K562 (cell line): ENCODE results near the gene NSRP1. TPM values are rescaled to one million over a fixed set of nuclear protein-coding genes. Genes with fewer than 3 reads are reported as not detected.

Experiments
- CHD2 ChIP-seq: IDR thresholded peaks from 2 replicates; pipeline ENCODE4 v1.6.1; 2011; ENCODE audit warnings: low read depth, low read length
- EP300 ChIP-seq: IDR thresholded peaks from 2 replicates; pipeline ENCODE4 v1.6.1; 2012; ENCODE audit warnings: low read length, improper control_type of control experiment
- GABPB1 ChIP-seq: sonication (generic); formaldehyde crosslinking; IDR thresholded peaks from 2 replicates; pipeline ENCODE4 v1.8.0; 2022; ENCODE audit warnings: mild to moderate bottlenecking, missing genetic modification reagents
- HDAC1 ChIP-seq, 2 experiments: fragments of 450-650 bp; IDR thresholded peaks; 2 replicates each; pipeline ENCODE4 v1.6.1; 2016 to 2017; ENCODE audit warnings: inconsistent platforms in 1 of 2, mild to moderate bottlenecking in 1 of 2, moderate library complexity in 1 of 2
- HDAC6 ChIP-seq: IDR thresholded peaks from 2 replicates; pipeline ENCODE4 v1.6.1; 2012; ENCODE audit warnings: low read depth, mild to moderate bottlenecking, control low read depth, inconsistent platforms, low read length, moderate library complexity
- L3MBTL2 ChIP-seq: fragments of 450-650 bp; IDR thresholded peaks from 2 replicates; pipeline ENCODE4 v1.6.1; 2016; ENCODE audit warnings: mild to moderate bottlenecking, moderate library complexity
- MAZ ChIP-seq, 2 experiments: fragments of 450-650 bp in 1 of 2; sonication (generic) in 1 of 2; formaldehyde crosslinking; IDR thresholded peaks in 1 of 2; conservative IDR thresholded peaks in 1 of 2; 2 replicates each; pipeline versions ENCODE4 v1.4.0 to v1.5.0; 2020; ENCODE audit warnings: mild to moderate bottlenecking in 1 of 2, missing genetic modification reagents in 1 of 2
- POU5F1 ChIP-seq: fragments of 150-350 bp; IDR thresholded peaks from 2 replicates; pipeline ENCODE4 v1.6.1; 2014; ENCODE audit warnings: borderline replicate concordance, low read length, low read depth, mild to moderate bottlenecking; ENCODE audit not compliant: partially characterized antibody
- TBP ChIP-seq: optimal IDR thresholded peaks from 2 replicates; pipeline ENCODE3; 2011; ENCODE audit warnings: low read depth, low read length, improper control_type of control experiment
- TGIF2 ChIP-seq: sonication (generic); formaldehyde crosslinking; IDR thresholded peaks from 2 replicates; pipeline ENCODE4 v1.8.1; 2022; ENCODE audit warnings: mild to moderate bottlenecking, missing genetic modification reagents, moderate library complexity
- polyA plus RNA-seq, 8 experiments: library from polyadenylated mRNA; depleted of rRNA in 4 of 8; stranded (reverse) in 5 of 8; unstranded in 3 of 8; fragments of >200 nt; fragmentation: Nextera tagmentation in 2 of 8; fragmentation: Illumina TruSeq in 1 of 8; extraction: Ambion mirVana in 2 of 8; extraction: Trizol in 1 of 8; gene quantifications; 2 replicates each; pipeline versions ENCODE4 v1.2.1 to v1.2.3, GENCODE V29; 2011 to 2014; ENCODE audit warnings: inconsistent platforms in 1 of 8, missing spikeins in 1 of 8
- total RNA-seq, 7 experiments: library from RNA; depleted of rRNA in 6 of 7; stranded (reverse); fragments of >200 nt in 6 of 7; fragmentation: Illumina TruSeq in 2 of 7; extraction: Trizol in 2 of 7; gene quantifications; 2 replicates each; pipeline versions ENCODE4 v1.2.1 to v1.2.3, GENCODE V29; 2011 to 2021; ENCODE audit warnings: low replicate concordance in 1 of 7
- TF ChIP-seq, protein P1 (sequence below), 2 experiments: fragments of 450-650 bp; conservative IDR thresholded peaks; 2 replicates each; pipeline ENCODE4 v1.6.1; 2017; ENCODE audit warnings: mild to moderate bottlenecking in 2 of 2, moderate library complexity in 2 of 2
- TF ChIP-seq, protein P2 (sequence below): fragments of 450-650 bp; IDR thresholded peaks from 2 replicates; pipeline ENCODE4 v1.6.1; 2016; ENCODE audit warnings: low read depth
- TF ChIP-seq, protein P3 (sequence below): IDR thresholded peaks from 2 replicates; pipeline ENCODE4 v1.6.1; 2011; ENCODE audit not compliant: insufficient read length; ENCODE audit errors: extremely low read depth
- TF ChIP-seq, protein P4 (sequence below): fragments of 450-650 bp; formaldehyde crosslinking; IDR thresholded peaks from 2 replicates; pipeline ENCODE4 v1.4.0; 2020; ENCODE audit warnings: mild to moderate bottlenecking

The NSRP1 gene
- total and polyA plus RNA-seq, 9 of the 15 experiments (the other 6 are each of a cell fraction or from before 2014, with no cell fraction given) = 18.4 to 68.6 (median 32.7) TPM

DNA sequence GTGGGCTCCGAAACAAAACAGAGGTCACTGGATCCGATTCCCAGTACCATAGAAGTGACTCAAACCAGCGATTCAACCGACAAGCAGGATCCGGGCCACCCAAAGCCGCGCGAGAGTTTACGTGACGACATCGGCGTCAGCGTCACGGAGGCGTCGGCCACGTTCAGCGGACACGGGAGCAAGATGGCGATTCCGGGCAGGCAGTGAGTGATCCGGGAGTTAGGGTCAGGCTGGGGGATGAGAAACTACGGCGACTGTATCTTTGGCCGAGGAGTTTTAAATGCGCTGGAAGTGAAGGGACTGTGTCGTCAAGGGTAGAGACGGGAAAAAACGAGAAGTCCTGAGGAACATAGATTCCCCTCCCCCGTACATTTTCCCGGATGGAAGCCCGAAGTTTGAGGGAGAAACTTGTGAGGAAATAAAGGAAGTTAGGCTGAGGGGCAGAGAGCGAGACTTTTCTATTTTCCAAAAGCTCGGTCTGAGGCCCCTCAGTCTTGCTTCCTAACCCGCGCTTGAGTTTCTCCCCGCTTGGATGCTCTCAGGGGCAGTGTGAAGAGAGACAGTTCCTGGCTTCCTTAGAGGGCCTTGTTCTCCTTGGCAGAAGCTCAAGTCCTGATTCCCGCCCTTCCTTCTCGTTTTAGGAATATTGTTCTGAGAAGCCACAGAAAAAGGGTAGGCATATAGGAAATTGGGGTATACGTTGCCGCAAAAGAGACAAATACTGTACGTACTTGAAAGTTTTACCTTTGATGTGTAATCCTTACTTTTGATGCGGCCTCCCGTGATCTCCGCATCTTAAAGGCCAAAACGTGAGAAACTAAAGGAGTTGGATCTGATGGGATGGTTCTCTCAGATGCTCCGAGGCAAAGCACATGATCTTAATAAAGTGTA, at the start of gene NSRP1 (continued):
- TF ChIP-seq, protein P1, sequence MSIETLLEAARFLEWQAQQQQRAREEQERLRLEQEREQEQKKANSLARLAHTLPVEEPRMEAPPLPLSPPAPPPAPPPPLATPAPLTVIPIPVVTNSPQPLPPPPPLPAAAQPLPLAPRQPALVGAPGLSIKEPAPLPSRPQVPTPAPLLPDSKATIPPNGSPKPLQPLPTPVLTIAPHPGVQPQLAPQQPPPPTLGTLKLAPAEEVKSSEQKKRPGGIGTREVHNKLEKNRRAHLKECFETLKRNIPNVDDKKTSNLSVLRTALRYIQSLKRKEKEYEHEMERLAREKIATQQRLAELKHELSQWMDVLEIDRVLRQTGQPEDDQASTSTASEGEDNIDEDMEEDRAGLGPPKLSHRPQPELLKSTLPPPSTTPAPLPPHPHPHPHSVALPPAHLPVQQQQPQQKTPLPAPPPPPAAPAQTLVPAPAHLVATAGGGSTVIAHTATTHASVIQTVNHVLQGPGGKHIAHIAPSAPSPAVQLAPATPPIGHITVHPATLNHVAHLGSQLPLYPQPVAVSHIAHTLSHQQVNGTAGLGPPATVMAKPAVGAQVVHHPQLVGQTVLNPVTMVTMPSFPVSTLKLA (conservative IDR thresholded peaks at IDR 0.05) = peak; percentile 67 to 71; a peak in 3 of 4 replicates
- TF ChIP-seq POU5F1 = no peak
- peak; percentile 94 for TF ChIP-seq CHD2
- TF ChIP-seq HDAC1 (IDR thresholded peaks at IDR 0.05) = peak in 1 of 2 experiments; percentile 87; a peak in 2 of 4 replicates
- TF ChIP-seq TBP = peak; percentile 97
- 0 out of 2 replicates have a peak, but pooled peaks have one; percentile 36 for TF ChIP-seq L3MBTL2
- TF ChIP-seq, protein P2, sequence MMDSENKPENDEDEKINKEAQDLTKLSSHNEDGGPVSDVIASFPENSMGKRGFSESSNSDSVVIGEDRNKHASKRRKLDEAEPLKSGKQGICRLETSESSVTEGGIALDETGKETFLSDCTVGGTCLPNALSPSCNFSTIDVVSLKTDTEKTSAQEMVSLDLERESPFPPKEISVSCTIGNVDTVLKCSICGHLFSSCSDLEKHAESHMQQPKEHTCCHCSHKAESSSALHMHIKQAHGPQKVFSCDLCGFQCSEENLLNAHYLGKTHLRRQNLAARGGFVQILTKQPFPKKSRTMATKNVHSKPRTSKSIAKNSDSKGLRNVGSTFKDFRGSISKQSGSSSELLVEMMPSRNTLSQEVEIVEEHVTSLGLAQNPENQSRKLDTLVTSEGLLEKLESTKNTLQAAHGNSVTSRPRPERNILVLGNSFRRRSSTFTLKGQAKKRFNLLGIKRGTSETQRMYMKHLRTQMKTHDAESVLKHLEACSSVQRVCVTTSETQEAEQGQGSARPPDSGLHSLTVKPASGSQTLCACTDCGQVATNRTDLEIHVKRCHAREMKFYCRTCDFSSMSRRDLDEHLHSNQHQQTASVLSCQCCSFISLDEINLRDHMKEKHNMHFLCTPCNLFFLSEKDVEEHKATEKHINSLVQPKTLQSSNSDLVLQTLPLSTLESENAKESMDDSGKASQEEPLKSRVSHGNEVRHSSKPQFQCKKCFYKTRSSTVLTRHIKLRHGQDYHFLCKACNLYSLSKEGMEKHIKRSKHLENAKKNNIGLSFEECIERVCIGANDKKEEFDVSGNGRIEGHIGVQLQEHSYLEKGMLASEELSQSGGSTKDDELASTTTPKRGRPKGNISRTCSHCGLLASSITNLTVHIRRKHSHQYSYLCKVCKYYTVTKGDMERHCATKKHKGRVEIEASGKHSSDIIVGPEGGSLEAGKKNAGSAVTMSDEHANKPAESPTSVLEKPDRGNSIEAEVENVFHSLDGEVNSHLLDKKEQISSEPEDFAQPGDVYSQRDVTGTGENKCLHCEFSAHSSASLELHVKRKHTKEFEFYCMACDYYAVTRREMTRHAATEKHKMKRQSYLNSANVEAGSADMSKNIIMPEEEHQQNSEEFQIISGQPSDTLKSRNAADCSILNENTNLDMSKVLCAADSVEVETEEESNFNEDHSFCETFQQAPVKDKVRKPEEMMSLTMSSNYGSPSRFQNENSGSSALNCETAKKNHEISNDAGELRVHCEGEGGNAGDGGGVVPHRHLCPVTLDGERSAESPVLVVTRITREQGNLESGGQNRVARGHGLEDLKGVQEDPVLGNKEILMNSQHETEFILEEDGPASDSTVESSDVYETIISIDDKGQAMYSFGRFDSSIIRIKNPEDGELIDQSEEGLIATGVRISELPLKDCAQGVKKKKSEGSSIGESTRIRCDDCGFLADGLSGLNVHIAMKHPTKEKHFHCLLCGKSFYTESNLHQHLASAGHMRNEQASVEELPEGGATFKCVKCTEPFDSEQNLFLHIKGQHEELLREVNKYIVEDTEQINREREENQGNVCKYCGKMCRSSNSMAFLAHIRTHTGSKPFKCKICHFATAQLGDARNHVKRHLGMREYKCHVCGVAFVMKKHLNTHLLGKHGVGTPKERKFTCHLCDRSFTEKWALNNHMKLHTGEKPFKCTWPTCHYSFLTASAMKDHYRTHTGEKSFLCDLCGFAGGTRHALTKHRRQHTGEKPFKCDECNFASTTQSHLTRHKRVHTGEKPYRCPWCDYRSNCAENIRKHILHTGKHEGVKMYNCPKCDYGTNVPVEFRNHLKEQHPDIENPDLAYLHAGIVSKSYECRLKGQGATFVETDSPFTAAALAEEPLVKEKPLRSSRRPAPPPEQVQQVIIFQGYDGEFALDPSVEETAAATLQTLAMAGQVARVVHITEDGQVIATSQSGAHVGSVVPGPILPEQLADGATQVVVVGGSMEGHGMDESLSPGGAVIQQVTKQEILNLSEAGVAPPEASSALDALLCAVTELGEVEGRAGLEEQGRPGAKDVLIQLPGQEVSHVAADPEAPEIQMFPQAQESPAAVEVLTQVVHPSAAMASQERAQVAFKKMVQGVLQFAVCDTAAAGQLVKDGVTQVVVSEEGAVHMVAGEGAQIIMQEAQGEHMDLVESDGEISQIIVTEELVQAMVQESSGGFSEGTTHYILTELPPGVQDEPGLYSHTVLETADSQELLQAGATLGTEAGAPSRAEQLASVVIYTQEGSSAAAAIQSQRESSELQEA = peak; percentile 28; the same call in 1 of the 2 replicates
- no peak for TF ChIP-seq TGIF2 (CRISPR knock-in tag)
- no peak for TF ChIP-seq HDAC6
- 0 out of 2 replicates have a peak, but pooled peaks have one; percentile 4 for TF ChIP-seq EP300
- TF ChIP-seq GABPB1 (CRISPR knock-in tag) = peak; percentile 40; the same call in 1 of the 2 replicates
- 0 out of 4 replicates have a peak, but pooled peaks of 1 of the 2 experiments have one; percentile 59 for TF ChIP-seq MAZ (CRISPR knock-in tag; conservative IDR thresholded peaks at IDR 0.05 in 1 of 2, IDR thresholded peaks at IDR 0.05 in 1 of 2)
- TF ChIP-seq, protein P3, sequence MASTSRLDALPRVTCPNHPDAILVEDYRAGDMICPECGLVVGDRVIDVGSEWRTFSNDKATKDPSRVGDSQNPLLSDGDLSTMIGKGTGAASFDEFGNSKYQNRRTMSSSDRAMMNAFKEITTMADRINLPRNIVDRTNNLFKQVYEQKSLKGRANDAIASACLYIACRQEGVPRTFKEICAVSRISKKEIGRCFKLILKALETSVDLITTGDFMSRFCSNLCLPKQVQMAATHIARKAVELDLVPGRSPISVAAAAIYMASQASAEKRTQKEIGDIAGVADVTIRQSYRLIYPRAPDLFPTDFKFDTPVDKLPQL = peak; percentile 83
- TF ChIP-seq, protein P4, sequence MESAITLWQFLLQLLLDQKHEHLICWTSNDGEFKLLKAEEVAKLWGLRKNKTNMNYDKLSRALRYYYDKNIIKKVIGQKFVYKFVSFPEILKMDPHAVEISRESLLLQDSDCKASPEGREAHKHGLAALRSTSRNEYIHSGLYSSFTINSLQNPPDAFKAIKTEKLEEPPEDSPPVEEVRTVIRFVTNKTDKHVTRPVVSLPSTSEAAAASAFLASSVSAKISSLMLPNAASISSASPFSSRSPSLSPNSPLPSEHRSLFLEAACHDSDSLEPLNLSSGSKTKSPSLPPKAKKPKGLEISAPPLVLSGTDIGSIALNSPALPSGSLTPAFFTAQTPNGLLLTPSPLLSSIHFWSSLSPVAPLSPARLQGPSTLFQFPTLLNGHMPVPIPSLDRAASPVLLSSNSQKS (CRISPR knock-in tag) = peak; percentile 16; the same call in 1 of the 2 replicates
